GM13977 (cell line): Measurements from ENCODE around the gene AKAP13.

Source experiments
- DNase-seq: peaks from one replicate; pipeline ENCODE4 v3.0.0; 2012; ENCODE audit warnings: low spot score
- in situ Hi-C: fragments of 300-500 bp; cut with MboI; formaldehyde crosslinking; loops from one replicate; pipeline ENCODE4 v1.12.0; 2022; ENCODE audit warnings: low sequenced_read_pairs, low pct_unique_long_range_greater_than_20kb, mixed read lengths, inconsistent platforms; ENCODE audit not compliant: unreplicated experiment
- TF ChIP-seq, protein P1 (sequence below): IDR thresholded peaks from 2 replicates; pipeline ENCODE4 v1.5.1; 2012; ENCODE audit warnings: mild to moderate bottlenecking, control low read depth; ENCODE audit not compliant: insufficient read depth; ENCODE audit errors: extremely low read depth, missing control alignments

The AKAP13 gene

GRCh38 chr15:85454403-85454802 is 74.0 kb downstream of the AKAP13 start:
- in situ Hi-C loops: no loop called here
- no peak for DNase-seq
- TF ChIP-seq, protein P1, sequence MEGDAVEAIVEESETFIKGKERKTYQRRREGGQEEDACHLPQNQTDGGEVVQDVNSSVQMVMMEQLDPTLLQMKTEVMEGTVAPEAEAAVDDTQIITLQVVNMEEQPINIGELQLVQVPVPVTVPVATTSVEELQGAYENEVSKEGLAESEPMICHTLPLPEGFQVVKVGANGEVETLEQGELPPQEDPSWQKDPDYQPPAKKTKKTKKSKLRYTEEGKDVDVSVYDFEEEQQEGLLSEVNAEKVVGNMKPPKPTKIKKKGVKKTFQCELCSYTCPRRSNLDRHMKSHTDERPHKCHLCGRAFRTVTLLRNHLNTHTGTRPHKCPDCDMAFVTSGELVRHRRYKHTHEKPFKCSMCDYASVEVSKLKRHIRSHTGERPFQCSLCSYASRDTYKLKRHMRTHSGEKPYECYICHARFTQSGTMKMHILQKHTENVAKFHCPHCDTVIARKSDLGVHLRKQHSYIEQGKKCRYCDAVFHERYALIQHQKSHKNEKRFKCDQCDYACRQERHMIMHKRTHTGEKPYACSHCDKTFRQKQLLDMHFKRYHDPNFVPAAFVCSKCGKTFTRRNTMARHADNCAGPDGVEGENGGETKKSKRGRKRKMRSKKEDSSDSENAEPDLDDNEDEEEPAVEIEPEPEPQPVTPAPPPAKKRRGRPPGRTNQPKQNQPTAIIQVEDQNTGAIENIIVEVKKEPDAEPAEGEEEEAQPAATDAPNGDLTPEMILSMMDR: no peak

DNA sequence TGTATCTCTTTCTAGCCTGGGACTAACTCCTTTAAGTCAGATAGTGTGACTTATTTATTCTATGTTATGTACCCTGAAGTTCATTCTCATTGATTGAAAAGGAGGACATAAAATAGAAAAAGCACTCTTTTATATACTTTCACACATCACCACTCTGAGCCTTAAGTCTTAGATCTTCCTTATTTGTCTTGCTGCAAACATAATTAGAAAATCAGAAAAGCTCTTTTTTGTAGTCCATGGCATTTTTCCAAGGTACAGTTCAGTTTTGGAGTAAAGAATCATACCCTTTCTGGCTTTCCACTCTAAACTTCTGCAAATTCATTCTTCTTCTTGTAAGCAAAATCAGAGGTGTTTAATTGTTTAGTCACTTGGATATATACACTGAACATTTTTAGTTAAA is 75.5 kb downstream of the AKAP13 start:
- in situ Hi-C loops: no loop called here
- TF ChIP-seq, protein P1: no peak
- DNase-seq: no peak

DNA sequence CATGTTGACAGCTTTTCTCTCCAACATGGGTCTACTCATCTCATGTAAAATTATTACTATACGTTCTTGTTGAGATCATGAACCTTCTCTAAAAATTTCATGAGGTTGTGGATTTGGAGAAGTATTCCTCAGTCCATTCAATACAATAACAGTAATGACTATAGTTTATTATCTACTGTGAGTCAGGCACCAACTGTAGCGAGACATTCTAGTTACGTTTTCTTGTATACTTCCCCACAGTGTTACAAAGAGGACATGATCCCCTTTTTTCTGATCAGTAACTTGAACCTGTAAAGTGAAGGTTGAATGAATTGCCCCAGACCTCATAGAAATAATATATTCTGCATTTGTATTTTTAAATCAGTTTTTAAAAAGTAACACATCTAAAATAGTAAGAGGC is 76.4 kb downstream of the AKAP13 start:
- TF ChIP-seq, protein P1: no peak
- DNase-seq: no peak
- in situ Hi-C loops: no loop called here

GRCh38 chr15:85457392-85457968 is 77.1 kb downstream of the AKAP13 start:
- in situ Hi-C loops: no loop called here
- DNase-seq: peak; percentile 57
- TF ChIP-seq, protein P1: no peak

- TF ChIP-seq, protein P1: no peak
- in situ Hi-C loops: no loop called here
- DNase-seq: no peak
Measured at GRCh38 chr15:85458764-85459163, 78.4 kb downstream of the AKAP13 start.

GRCh38 chr15:85462029-85462428 is 81.6 kb downstream of the AKAP13 start:
- TF ChIP-seq, protein P1: no peak
- in situ Hi-C loops: no loop called here
- no peak for DNase-seq

- TF ChIP-seq, protein P1: no peak
- in situ Hi-C loops: no loop called here
- no peak for DNase-seq
Measured at GRCh38 chr15:85463276-85463892, 83.0 kb downstream of the AKAP13 start.
